DOHH2 (cell line): Measurements from ENCODE around the gene METAP1D.

ENCODE experiments used
- EZH2phosphoT487 ChIP-seq: fragments of 200-600 bp; sonication (generic); IDR thresholded peaks from 2 replicates; pipeline ENCODE4 v1.6.1; 2017; ENCODE audit warnings: borderline replicate concordance, mild to moderate bottlenecking, antibody characterized with exemption, low read length, moderate library complexity, mixed read lengths
- TF ChIP-seq, protein P1 (sequence below): fragments of 200-600 bp; sonication (generic); IDR thresholded peaks from one replicate; pipeline ENCODE4 v1.5.1; 2014; ENCODE audit warnings: antibody characterized with exemption, mild to moderate bottlenecking, low read depth, low read length; ENCODE audit not compliant: poor library complexity, severe bottlenecking

DNA sequence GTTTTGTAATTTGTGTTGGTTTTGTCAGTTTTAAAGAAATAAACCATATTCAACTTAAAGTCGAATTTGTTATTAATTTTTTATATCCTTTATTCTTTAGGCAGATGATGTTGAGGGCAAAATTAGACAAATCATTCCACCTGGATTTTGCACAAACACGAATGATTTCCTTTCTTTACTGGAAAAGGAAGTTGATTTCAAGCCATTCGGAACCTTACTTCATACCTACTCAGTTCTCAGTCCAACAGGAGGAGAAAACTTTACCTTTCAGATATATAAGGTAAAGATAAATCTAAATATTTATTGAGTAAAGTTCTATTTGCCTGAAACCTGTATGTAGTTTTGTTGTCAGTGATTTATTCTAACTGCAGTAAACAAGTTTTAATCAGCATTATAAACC lies 34.5 kb upstream of the METAP1D start:
- TF ChIP-seq, protein P1, sequence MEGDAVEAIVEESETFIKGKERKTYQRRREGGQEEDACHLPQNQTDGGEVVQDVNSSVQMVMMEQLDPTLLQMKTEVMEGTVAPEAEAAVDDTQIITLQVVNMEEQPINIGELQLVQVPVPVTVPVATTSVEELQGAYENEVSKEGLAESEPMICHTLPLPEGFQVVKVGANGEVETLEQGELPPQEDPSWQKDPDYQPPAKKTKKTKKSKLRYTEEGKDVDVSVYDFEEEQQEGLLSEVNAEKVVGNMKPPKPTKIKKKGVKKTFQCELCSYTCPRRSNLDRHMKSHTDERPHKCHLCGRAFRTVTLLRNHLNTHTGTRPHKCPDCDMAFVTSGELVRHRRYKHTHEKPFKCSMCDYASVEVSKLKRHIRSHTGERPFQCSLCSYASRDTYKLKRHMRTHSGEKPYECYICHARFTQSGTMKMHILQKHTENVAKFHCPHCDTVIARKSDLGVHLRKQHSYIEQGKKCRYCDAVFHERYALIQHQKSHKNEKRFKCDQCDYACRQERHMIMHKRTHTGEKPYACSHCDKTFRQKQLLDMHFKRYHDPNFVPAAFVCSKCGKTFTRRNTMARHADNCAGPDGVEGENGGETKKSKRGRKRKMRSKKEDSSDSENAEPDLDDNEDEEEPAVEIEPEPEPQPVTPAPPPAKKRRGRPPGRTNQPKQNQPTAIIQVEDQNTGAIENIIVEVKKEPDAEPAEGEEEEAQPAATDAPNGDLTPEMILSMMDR, result no peak
- TF ChIP-seq EZH2phosphoT487, result no peak
